ENCODE data around the gene GADD45A. TPM values are rescaled to one million over a fixed set of nuclear protein-coding genes. Genes with fewer than 3 reads are reported as not detected.

The GADD45A gene
- polyA plus RNA-seq, 1 of the 3 experiments (the other 2 are of a cell fraction) = 164 TPM

DNA sequence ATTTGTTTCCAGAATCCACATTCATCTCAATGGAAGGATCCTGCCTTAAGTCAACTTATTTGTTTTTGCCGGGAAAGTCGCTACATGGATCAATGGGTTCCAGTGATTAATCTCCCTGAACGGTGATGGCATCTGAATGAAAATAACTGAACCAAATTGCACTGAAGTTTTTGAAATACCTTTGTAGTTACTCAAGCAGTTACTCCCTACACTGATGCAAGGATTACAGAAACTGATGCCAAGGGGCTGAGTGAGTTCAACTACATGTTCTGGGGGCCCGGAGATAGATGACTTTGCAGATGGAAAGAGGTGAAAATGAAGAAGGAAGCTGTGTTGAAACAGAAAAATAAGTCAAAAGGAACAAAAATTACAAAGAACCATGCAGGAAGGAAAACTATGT is 2.6 kb downstream of the GADD45A start:
- WGBS (ENCODE audit: low lambda C conversion rate) = 20% methylated on average over 4 of the region's 4 CpGs
- DNase-seq = no peak
- TF ChIP-seq GATA2 (CRISPR knock-in tag; IDR thresholded peaks at IDR 0.05) (no peak), RFX5 (IDR thresholded peaks at IDR 0.05; ENCODE audit: low read length) (no peak), FOXJ3 (CRISPR knock-in tag; IDR thresholded peaks at IDR 0.05) (no peak), GABPA (IDR thresholded peaks at IDR 0.05; ENCODE audit: low read depth) (no peak), MEF2A (IDR thresholded peaks at IDR 0.05; ENCODE audit: borderline replicate concordance, low read depth) (0 out of 2 replicates have a peak, but pooled peaks have one; percentile 42), CHD2 (IDR thresholded peaks at IDR 0.05; ENCODE audit: low read length, partially characterized antibody) (no peak), FOXM1 (IDR thresholded peaks at IDR 0.05; ENCODE audit: low read depth) (no peak), TEAD4 (IDR thresholded peaks at IDR 0.05; ENCODE audit: borderline replicate concordance, insufficient read depth) (peak; percentile 65; the same call in 1 of the 2 replicates), EP300 (IDR thresholded peaks at IDR 0.05; ENCODE audit: borderline replicate concordance in 1 of 2, low read depth in 1 of 2, low read length in 1 of 2) (peak in 1 of 2 experiments; percentile 67; a peak in 1 of 4 replicates), ELF1 (IDR thresholded peaks at IDR 0.05) (no peak), MXI1 (IDR thresholded peaks at IDR 0.05; ENCODE audit: low read depth, low read length) (no peak), NRF1 (IDR thresholded peaks at IDR 0.05; ENCODE audit: low read depth, low read length) (no peak), EZH2phosphoT487 (IDR thresholded peaks at IDR 0.05; ENCODE audit: borderline replicate concordance, low read depth) (no peak), POLR2AphosphoS5 (IDR thresholded peaks at IDR 0.05; ENCODE audit: low read depth, low read length) (no peak), YY1 (IDR thresholded peaks at IDR 0.05; ENCODE audit: low read depth) (no peak), SIN3A (IDR thresholded peaks at IDR 0.05; ENCODE audit: borderline replicate concordance, low read depth, low read length) (no peak), RAD21 (IDR thresholded peaks at IDR 0.05; ENCODE audit: low read length) (no peak), NFIC (IDR thresholded peaks at IDR 0.05; ENCODE audit: borderline replicate concordance) (peak; percentile 64; the same call in 1 of the 2 replicates), RXRA (IDR thresholded peaks at IDR 0.05; ENCODE audit: borderline replicate concordance, low read depth) (0 out of 2 replicates have a peak, but pooled peaks have one; percentile 51)
- TF ChIP-seq, protein P1, sequence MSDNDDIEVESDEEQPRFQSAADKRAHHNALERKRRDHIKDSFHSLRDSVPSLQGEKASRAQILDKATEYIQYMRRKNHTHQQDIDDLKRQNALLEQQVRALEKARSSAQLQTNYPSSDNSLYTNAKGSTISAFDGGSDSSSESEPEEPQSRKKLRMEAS (IDR thresholded peaks at IDR 0.05; ENCODE audit: low read depth) = no peak
- TF ChIP-seq, protein P2, sequence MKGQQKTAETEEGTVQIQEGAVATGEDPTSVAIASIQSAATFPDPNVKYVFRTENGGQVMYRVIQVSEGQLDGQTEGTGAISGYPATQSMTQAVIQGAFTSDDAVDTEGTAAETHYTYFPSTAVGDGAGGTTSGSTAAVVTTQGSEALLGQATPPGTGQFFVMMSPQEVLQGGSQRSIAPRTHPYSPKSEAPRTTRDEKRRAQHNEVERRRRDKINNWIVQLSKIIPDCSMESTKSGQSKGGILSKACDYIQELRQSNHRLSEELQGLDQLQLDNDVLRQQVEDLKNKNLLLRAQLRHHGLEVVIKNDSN (IDR thresholded peaks at IDR 0.05; ENCODE audit: borderline replicate concordance, low read depth) = no peak
- TF ChIP-seq, protein P3, sequence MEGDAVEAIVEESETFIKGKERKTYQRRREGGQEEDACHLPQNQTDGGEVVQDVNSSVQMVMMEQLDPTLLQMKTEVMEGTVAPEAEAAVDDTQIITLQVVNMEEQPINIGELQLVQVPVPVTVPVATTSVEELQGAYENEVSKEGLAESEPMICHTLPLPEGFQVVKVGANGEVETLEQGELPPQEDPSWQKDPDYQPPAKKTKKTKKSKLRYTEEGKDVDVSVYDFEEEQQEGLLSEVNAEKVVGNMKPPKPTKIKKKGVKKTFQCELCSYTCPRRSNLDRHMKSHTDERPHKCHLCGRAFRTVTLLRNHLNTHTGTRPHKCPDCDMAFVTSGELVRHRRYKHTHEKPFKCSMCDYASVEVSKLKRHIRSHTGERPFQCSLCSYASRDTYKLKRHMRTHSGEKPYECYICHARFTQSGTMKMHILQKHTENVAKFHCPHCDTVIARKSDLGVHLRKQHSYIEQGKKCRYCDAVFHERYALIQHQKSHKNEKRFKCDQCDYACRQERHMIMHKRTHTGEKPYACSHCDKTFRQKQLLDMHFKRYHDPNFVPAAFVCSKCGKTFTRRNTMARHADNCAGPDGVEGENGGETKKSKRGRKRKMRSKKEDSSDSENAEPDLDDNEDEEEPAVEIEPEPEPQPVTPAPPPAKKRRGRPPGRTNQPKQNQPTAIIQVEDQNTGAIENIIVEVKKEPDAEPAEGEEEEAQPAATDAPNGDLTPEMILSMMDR (IDR thresholded peaks at IDR 0.05) = no peak
- TF ChIP-seq, protein P4, sequence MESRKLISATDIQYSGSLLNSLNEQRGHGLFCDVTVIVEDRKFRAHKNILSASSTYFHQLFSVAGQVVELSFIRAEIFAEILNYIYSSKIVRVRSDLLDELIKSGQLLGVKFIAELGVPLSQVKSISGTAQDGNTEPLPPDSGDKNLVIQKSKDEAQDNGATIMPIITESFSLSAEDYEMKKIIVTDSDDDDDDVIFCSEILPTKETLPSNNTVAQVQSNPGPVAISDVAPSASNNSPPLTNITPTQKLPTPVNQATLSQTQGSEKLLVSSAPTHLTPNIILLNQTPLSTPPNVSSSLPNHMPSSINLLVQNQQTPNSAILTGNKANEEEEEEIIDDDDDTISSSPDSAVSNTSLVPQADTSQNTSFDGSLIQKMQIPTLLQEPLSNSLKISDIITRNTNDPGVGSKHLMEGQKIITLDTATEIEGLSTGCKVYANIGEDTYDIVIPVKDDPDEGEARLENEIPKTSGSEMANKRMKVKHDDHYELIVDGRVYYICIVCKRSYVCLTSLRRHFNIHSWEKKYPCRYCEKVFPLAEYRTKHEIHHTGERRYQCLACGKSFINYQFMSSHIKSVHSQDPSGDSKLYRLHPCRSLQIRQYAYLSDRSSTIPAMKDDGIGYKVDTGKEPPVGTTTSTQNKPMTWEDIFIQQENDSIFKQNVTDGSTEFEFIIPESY (IDR thresholded peaks at IDR 0.05; ENCODE audit: borderline replicate concordance, low read depth) = no peak; the same call in 1 of the 2 replicates
- TF ChIP-seq, protein P5, sequence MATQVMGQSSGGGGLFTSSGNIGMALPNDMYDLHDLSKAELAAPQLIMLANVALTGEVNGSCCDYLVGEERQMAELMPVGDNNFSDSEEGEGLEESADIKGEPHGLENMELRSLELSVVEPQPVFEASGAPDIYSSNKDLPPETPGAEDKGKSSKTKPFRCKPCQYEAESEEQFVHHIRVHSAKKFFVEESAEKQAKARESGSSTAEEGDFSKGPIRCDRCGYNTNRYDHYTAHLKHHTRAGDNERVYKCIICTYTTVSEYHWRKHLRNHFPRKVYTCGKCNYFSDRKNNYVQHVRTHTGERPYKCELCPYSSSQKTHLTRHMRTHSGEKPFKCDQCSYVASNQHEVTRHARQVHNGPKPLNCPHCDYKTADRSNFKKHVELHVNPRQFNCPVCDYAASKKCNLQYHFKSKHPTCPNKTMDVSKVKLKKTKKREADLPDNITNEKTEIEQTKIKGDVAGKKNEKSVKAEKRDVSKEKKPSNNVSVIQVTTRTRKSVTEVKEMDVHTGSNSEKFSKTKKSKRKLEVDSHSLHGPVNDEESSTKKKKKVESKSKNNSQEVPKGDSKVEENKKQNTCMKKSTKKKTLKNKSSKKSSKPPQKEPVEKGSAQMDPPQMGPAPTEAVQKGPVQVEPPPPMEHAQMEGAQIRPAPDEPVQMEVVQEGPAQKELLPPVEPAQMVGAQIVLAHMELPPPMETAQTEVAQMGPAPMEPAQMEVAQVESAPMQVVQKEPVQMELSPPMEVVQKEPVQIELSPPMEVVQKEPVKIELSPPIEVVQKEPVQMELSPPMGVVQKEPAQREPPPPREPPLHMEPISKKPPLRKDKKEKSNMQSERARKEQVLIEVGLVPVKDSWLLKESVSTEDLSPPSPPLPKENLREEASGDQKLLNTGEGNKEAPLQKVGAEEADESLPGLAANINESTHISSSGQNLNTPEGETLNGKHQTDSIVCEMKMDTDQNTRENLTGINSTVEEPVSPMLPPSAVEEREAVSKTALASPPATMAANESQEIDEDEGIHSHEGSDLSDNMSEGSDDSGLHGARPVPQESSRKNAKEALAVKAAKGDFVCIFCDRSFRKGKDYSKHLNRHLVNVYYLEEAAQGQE (IDR thresholded peaks at IDR 0.05; ENCODE audit: low read depth, low read length) = no peak
- TF ChIP-seq, protein P6, sequence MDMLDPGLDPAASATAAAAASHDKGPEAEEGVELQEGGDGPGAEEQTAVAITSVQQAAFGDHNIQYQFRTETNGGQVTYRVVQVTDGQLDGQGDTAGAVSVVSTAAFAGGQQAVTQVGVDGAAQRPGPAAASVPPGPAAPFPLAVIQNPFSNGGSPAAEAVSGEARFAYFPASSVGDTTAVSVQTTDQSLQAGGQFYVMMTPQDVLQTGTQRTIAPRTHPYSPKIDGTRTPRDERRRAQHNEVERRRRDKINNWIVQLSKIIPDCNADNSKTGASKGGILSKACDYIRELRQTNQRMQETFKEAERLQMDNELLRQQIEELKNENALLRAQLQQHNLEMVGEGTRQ (IDR thresholded peaks at IDR 0.05; ENCODE audit: borderline replicate concordance, low read depth, low read length) = no peak

More for the DNA sequence above, 2.6 kb downstream of the GADD45A start:
- no peaks in the 10 kb centered on the region for H3K27me3 ChIP-seq (ENCODE audit: insufficient read depth)
- H3K4me2 ChIP-seq = peak overlapping the region; percentile 90
- peaks cover 33% of the 10 kb centered on the region for H3K79me2 ChIP-seq (ENCODE audit: insufficient read depth)
- peak overlapping the region; percentile 96 to 99; a peak in 3 of 4 replicates for H3K27ac ChIP-seq (ENCODE audit: low read depth in 2 of 2, low read length in 1 of 2)
- peak overlapping the region; percentile 97 for H3K9ac ChIP-seq
- POLR2A ChIA-PET = no interaction called here
- H3K36me3 ChIP-seq (replicated peaks in 1 of 2; ENCODE audit: control insufficient read depth in 1 of 2, insufficient read depth in 2 of 2, low read length in 1 of 2) = peaks cover 36 to 44% of the 10 kb centered on the region in 2 experiments
- peak overlapping the region; percentile 87 to 98; a peak in 3 of 4 replicates for H3K4me3 ChIP-seq (ENCODE audit: low read depth in 2 of 2, low read length in 1 of 2)
- H3F3A ChIP-seq (replicated peaks; ENCODE audit: insufficient read depth) = peaks cover 75% of the 10 kb centered on the region
- CTCF ChIA-PET = interaction anchor here (1.0 to 10.1 kb wide), 4 partner anchors 14 to 126 kb away, joined by 3 to 100 read pairs (median 24); no protein-coding TSS in a partner anchor
- no peak overlapping the region for H2AFZ ChIP-seq (ENCODE audit: low read depth)
- no peaks in the 10 kb centered on the region for H3K9me2 ChIP-seq
- H3K4me1 ChIP-seq (ENCODE audit: control insufficient read depth in 1 of 2, insufficient read depth in 2 of 2, low read depth in 1 of 2, low read length in 1 of 2) = peaks cover 15 to 28% of the 10 kb centered on the region in 2 experiments; a peak in 3 of 4 replicates
- no peaks in the 10 kb centered on the region for H3K9me3 ChIP-seq
- peaks cover 24% of the 10 kb centered on the region for H4K20me1 ChIP-seq (ENCODE audit: insufficient read depth)

Measured in SK-N-SH (cell line).